Smooth muscle cell (in vitro differentiated cells): ENCODE data around the gene EHBP1. TPM values are rescaled to one million over a fixed set of nuclear protein-coding genes. Genes with fewer than 3 reads are reported as not detected.

ENCODE experiments used
- DNase-seq: peaks from one replicate; lab custom pipeline; 2025; ENCODE audit not compliant: unreplicated experiment; lab: John Stamatoyannopoulos, UW
- H2AFZ ChIP-seq: fragments of 200-600 bp; sonication (generic); 2 replicates; pipeline ENCODE4 v1.6.0; 2016; ENCODE audit warnings: antibody characterized with exemption, low read depth, mild to moderate bottlenecking
- H3F3A ChIP-seq: fragments of 200-600 bp; sonication (generic); 2 replicates; pipeline ENCODE4 v1.6.0; 2017; ENCODE audit warnings: antibody characterized with exemption, low read depth
- H3K27ac ChIP-seq: fragments of 200-600 bp; sonication (generic); 2 replicates; pipeline ENCODE4 v1.5.1; 2016; ENCODE audit warnings: low read depth, mild to moderate bottlenecking
- H3K27me3 ChIP-seq: fragments of 200-600 bp; sonication (generic); 2 replicates; pipeline ENCODE4 v1.6.1; 2016; ENCODE audit warnings: low read depth, mild to moderate bottlenecking
- H3K36me3 ChIP-seq: fragments of 200-600 bp; sonication (generic); 2 replicates; pipeline ENCODE4 v1.5.1; 2016; ENCODE audit warnings: low read depth
- H3K4me1 ChIP-seq: fragments of 200-600 bp; sonication (generic); 2 replicates; pipeline ENCODE4 v1.5.1; 2016; ENCODE audit warnings: low read depth
- H3K4me2 ChIP-seq: fragments of 200-600 bp; sonication (generic); 2 replicates; pipeline ENCODE4 v1.6.0; 2016; ENCODE audit warnings: mild to moderate bottlenecking
- H3K4me3 ChIP-seq: fragments of 200-600 bp; sonication (generic); 2 replicates; pipeline ENCODE4 v1.5.1; 2016; ENCODE audit warnings: mild to moderate bottlenecking
- H3K79me2 ChIP-seq: fragments of 200-600 bp; sonication (generic); 2 replicates; pipeline ENCODE4 v1.6.0; 2016; ENCODE audit warnings: low read depth, mild to moderate bottlenecking
- H3K9ac ChIP-seq: fragments of 200-600 bp; sonication (generic); 2 replicates; pipeline ENCODE4 v1.6.0; 2016; ENCODE audit warnings: low read depth
- H3K9me3 ChIP-seq: fragments of 200-600 bp; sonication (generic); replicated peaks from 2 replicates; pipeline ENCODE4 v1.5.1; 2016; ENCODE audit warnings: low read depth
- H4K20me1 ChIP-seq: fragments of 200-600 bp; sonication (generic); 2 replicates; pipeline ENCODE4 v1.6.0; 2016; ENCODE audit warnings: low read depth
- CTCF ChIP-seq: fragments of 200-600 bp; sonication (generic); IDR thresholded peaks from 2 replicates; pipeline ENCODE4 v1.5.1; 2017; ENCODE audit warnings: borderline replicate concordance, mild to moderate bottlenecking, antibody characterized with exemption; ENCODE audit not compliant: insufficient read depth, poor library complexity, severe bottlenecking
- WGBS: methylation state at CpG from one replicate; pipeline ENCODE4 v1.1.7; 2016; ENCODE audit warnings: low lambda C conversion rate; 5-methylcytosine and 5-hydroxymethylcytosine counted together
- polyA plus RNA-seq: library from polyadenylated mRNA; unstranded; fragments of >200 nt; fragmentation: Nextera tagmentation; extraction: Ambion mirVana; gene quantifications from 2 replicates; pipeline ENCODE4 v1.2.1, GENCODE V29; 2016
- total RNA-seq: library from RNA; depleted of rRNA; stranded (reverse); fragments of >200 nt; gene quantifications from 2 replicates; pipeline ENCODE4 v1.2.3, GENCODE V29; 2014

The EHBP1 gene
- total and polyA plus RNA-seq, 2 experiments from 2014 or later, result 9.3 to 45.9 TPM

- 87% methylated on average over 3 of the region's 3 CpGs for WGBS
- Histone ChIP-seq H3K9ac (no peak overlapping the region), H3K27ac (no peak overlapping the region), H3K4me2 (no peak overlapping the region), H3K4me1 (no peaks in the 10 kb centered on the region), H3K9me3 (no peaks in the 10 kb centered on the region), H2AFZ (no peak overlapping the region), H3K4me3 (no peak overlapping the region), H3K27me3 (no peaks in the 10 kb centered on the region), H3K79me2 (no peaks in the 10 kb centered on the region), H3K36me3 (no peaks in the 10 kb centered on the region), H3F3A (no peaks in the 10 kb centered on the region), H4K20me1 (no peaks in the 10 kb centered on the region)
- no peak for TF ChIP-seq CTCF
- DNase-seq, result no peak
These were observed 63.1 kb downstream of the EHBP1 start for GRCh38 chr2:62768615-62769014.

DNA sequence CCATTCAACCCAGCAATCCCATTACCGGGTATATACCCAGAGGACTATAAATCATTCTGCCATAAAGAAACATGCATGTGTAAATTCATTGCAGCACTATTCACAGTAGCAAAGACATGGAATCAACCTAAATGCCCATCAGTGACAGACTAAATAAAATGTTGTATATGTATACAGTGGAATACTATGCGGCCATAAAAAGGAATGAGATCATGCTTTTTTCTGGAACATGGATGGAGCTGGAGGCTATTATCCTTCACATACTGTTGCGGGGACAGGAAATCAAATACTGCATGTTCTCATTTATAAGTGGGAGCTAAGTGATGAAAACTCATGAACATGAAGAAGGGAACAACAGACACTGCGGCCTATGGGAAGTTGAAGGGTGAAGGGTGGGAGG is 65.1 kb downstream of the EHBP1 start:
- Histone ChIP-seq H3K4me2 (no peak overlapping the region), H3K36me3 (no peaks in the 10 kb centered on the region), H3K27me3 (no peaks in the 10 kb centered on the region), H3F3A (no peaks in the 10 kb centered on the region), H3K79me2 (no peaks in the 10 kb centered on the region), H3K9me3 (no peaks in the 10 kb centered on the region), H3K27ac (no peak overlapping the region), H4K20me1 (no peaks in the 10 kb centered on the region), H3K4me1 (no peaks in the 10 kb centered on the region), H3K9ac (no peak overlapping the region), H3K4me3 (no peak overlapping the region), H2AFZ (no peak overlapping the region)
- no peak for DNase-seq
- no peak for TF ChIP-seq CTCF
- WGBS, result 73% methylated on average over 4 of the region's 4 CpGs

DNA sequence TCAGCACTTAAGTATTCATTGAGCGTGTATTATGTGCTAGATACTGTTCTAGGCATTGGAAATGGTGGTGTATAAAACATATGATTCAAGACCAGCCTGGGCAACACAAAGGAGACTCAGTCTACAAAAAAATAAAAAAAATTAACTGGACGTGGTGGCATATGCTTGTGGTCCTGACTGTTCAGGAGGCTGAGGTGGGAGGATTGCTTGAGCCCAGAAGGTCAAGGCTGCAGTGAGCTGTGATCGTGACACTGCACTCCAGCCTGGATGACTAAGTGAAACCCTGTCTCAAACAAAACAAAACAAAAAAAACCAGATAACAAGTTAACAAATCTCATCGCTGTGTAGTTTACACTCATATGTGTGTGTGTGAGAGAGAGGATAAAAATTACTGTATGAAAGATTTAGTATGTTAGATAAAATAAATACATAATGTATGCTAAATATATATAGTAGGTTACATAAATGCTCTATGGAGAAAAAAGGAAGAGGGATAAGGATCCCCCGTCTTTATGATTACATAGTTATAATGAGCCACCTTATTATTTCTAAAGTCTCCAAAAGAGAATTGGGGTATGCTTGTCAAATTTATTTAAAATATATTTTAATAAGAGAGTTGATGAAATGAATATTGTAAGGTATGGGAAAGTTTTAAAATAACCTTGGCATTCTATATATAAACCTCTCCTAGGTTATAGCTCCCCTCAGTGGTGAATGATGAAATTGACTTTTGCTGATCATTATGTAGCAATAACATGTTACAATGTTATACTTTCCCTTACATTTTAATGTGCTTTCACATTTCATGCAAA is 69.2 kb downstream of the EHBP1 start:
- no peak overlapping the region for H3K4me2 ChIP-seq

More for the DNA sequence above, 69.2 kb downstream of the EHBP1 start:
- WGBS, result 58% methylated on average over 5 of the region's 5 CpGs
- Histone ChIP-seq H3K4me3 (no peak overlapping the region), H3K9me3 (no peaks in the 10 kb centered on the region), H4K20me1 (peaks cover 5% of the 10 kb centered on the region), H3K4me1 (no peaks in the 10 kb centered on the region), H3K79me2 (no peaks in the 10 kb centered on the region), H2AFZ (no peak overlapping the region), H3K27me3 (no peaks in the 10 kb centered on the region), H3K36me3 (no peaks in the 10 kb centered on the region), H3F3A (no peaks in the 10 kb centered on the region), H3K9ac (no peak overlapping the region), H3K27ac (no peak overlapping the region)
- peak; percentile 81 for TF ChIP-seq CTCF
- no peak for DNase-seq
